Natural killer cell treated with Interleukin-12 subunit alpha and Interleukin-12 subunit beta and Interleukin-15 and Interleukin-18, amount 100 ng/mL, for 72 hours (primary cell): Measurements from ENCODE around the gene KLF16. TPM values are rescaled to one million over a fixed set of nuclear protein-coding genes. Genes with fewer than 3 reads are reported as not detected.
"Not testable (repeated sequence)": the region's sequence is repeated elsewhere in the genome, so short reads cannot be mapped to it uniquely, and the experiment has no call there.

Source experiments
- ATAC-seq, 2 donors: fragments of 150-1000 bp; cut with Tn5 transposase in 1 of 2; sonication (Bioruptor Pico), chemical (Tn5 transposase) in 1 of 2; 2 replicates each; pipeline ENCODE4 v1.10.0; 2021
- DNase-seq: peaks from one replicate; pipeline ENCODE4 v3.0.0; 2022; ENCODE audit warnings: low spot score
- H3K27ac Mint-ChIP-seq, 2 donors: 1 replicate in 1 of 2; 2 replicates in 1 of 2; pipeline ENCODE4 v1.8.0; 2022; ENCODE audit warnings: mixed read lengths in 2 of 2, mild to moderate bottlenecking in 1 of 2, moderate library complexity in 1 of 2
- H3K27me3 Mint-ChIP-seq, 2 donors: 1 replicate in 1 of 2; 2 replicates in 1 of 2; pipeline ENCODE4 v1.8.0; 2022; ENCODE audit warnings: mixed read lengths in 2 of 2
- H3K36me3 Mint-ChIP-seq: one replicate; pipeline ENCODE4 v1.8.0; 2022; ENCODE audit warnings: mixed read lengths
- H3K4me1 Mint-ChIP-seq, 2 donors: 1 replicate in 1 of 2; 2 replicates in 1 of 2; pipeline ENCODE4 v1.8.0; 2022; ENCODE audit warnings: low read depth in 2 of 2, mixed read lengths in 2 of 2, mild to moderate bottlenecking in 1 of 2
- H3K4me3 Mint-ChIP-seq: one replicate; pipeline ENCODE4 v1.8.0; 2022; ENCODE audit warnings: mixed read lengths
- H3K9me3 Mint-ChIP-seq: 2 replicates; pipeline ENCODE4 v1.8.0; 2022; ENCODE audit warnings: mixed read lengths
- total RNA-seq, 2 donors: library from RNA; stranded (reverse); gene quantifications; one replicate each; pipeline ENCODE4 v1.2.3, GENCODE V29; 2022

The KLF16 gene
- total RNA-seq, 2 donors from 2014 or later, result 18.0 to 49.8 TPM

- Mint-ChIP-seq H3K27ac (no peak overlapping the region), H3K9me3 (no peaks in the 10 kb centered on the region), H3K36me3 (no peaks in the 10 kb centered on the region), H3K27me3 (no peaks in the 10 kb centered on the region), H3K4me1 (peaks cover 12 to 21% of the 10 kb centered on the region in 2 donors), H3K4me3 (no peak overlapping the region)
- DNase-seq (no peak), ATAC-seq (no peak)
Observed at GRCh38 chr19:1901940-1902404, 38.6 kb upstream of the KLF16 start.

DNA sequence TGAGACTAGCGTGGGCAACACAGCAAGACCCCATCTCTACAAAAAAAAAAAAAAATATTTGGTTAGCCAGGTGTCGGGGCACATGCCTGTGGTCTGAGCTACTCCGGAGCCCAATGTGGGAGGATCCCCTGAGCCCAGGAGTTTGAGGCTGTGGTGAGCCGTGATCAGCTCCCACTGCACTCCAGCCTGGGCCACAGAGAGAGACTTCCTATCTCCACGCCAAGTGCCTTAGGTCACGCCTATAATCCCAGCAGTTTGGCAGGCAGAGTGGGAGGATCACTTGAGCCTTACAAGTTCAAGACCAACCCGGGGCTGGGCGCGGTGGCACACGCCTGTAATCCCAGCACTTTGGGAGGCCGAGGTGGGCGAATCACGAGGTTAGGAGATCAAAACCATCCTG lies 33.1 kb upstream of the KLF16 start:
- Mint-ChIP-seq H3K27ac (peak overlapping the region; percentile 92 to 95), H3K4me3 (peak overlapping the region; percentile 86), H3K27me3 (no peaks in the 10 kb centered on the region), H3K9me3 (no peaks in the 10 kb centered on the region), H3K4me1 (peaks cover 17 to 21% of the 10 kb centered on the region in 2 donors), H3K36me3 (no peaks in the 10 kb centered on the region)
- DNase-seq, result no peak
- ATAC-seq, result no peak

DNA sequence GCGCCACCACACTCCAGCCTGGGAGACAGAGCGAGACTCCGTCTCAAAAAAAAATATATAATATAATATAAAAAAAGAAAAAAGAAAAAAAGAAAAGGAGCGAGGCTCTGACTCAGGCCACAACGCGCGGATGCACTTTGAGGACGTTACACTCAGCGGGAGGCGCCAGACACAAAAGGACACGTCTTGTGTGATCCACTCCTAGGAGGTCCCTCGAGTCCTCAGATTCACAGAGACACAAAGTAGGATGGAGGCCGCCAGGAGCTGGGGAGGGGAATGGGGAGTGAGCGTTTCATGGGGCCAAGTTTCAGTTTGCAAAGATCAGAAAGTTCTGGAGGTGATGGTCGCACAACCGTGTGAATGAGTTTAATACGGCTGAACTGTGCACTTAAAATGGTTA lies 30.4 kb upstream of the KLF16 start:
- no peaks in the 10 kb centered on the region for H3K27me3 Mint-ChIP-seq

DNA sequence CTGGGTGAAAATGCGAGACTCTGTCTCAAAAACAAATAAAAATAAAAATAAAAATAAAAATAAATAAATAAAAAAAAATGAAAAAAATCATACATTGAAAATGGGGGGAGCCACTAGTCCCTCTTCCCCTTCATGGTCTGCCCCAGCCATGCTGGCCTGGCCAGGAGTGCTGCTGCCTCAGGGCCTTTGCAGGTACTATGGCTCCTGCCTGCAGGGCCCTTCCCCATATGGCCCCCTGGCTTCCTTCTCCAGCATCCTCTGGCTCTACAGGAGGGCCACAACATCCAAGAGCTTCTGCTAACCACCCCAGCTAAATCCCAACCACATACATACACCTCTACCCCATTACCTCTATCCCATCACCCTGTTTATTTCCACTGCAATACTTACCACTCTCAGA lies 26.5 kb upstream of the KLF16 start:
- DNase-seq (no peak), ATAC-seq (no peak)
- H3K27ac Mint-ChIP-seq, result no peak overlapping the region
- no peak overlapping the region for H3K4me3 Mint-ChIP-seq
- no peaks in the 10 kb centered on the region for H3K27me3 Mint-ChIP-seq
- H3K9me3 Mint-ChIP-seq, result no peaks in the 10 kb centered on the region
- H3K36me3 Mint-ChIP-seq, result no peaks in the 10 kb centered on the region
- peaks cover 6 to 8% of the 10 kb centered on the region in 2 donors for H3K4me1 Mint-ChIP-seq

More for the DNA sequence above, 30.4 kb upstream of the KLF16 start:
- no peak for ATAC-seq
- Mint-ChIP-seq H3K36me3 (no peaks in the 10 kb centered on the region), H3K27ac (peak overlapping the region; percentile 69 to 78), H3K4me1 (peaks cover 17 to 21% of the 10 kb centered on the region in 2 donors), H3K4me3 (peak overlapping the region; percentile 44), H3K9me3 (no peaks in the 10 kb centered on the region)
- DNase-seq, result no peak

GRCh38 chr19:1888385-1888784 lies 25.0 kb upstream of the KLF16 start:
- Mint-ChIP-seq H3K4me3 (no peak overlapping the region), H3K9me3 (no peaks in the 10 kb centered on the region), H3K4me1 (peaks cover 14 to 15% of the 10 kb centered on the region in 2 donors), H3K27ac (no peak overlapping the region), H3K27me3 (no peaks in the 10 kb centered on the region), H3K36me3 (peaks cover 7% of the 10 kb centered on the region)
- DNase-seq, result no peak
- no peak for ATAC-seq

DNA sequence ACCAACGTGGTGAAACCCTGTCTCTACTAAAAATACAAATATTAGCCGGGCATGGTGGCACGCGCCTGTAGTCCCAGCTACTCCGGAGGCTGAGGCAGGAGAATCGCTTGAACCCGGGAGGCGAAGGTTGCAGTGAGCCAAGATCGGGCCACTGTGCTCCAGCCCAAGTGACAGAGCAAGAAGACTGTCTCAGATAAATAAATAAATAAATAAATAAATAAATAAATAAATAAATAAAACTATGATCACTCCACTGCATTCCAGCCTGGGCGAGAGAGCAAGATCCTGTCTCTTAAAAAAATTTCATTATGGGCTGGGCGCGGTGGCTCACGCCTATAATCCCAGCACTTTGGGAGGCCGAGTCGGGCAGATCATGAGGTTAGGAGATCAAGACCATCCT lies 23.0 kb upstream of the KLF16 start:
- H3K27ac Mint-ChIP-seq, H3K4me3 Mint-ChIP-seq, DNase-seq, ATAC-seq, H3K9me3 Mint-ChIP-seq, H3K27me3 Mint-ChIP-seq: not testable (repeated sequence)
- Mint-ChIP-seq H3K4me1 (peaks cover 28 to 29% of the 10 kb centered on the region in 2 donors), H3K36me3 (peaks cover 12% of the 10 kb centered on the region)

GRCh38 chr19:1885398-1886119 lies 22.2 kb upstream of the KLF16 start, which contains the start of gene ABHD17A:
TSS of gene ABHD17A (minus strand) at chr19:1885496. CDS start at chr19:1881566, 3,930 bp downstream.
- H3K4me3 Mint-ChIP-seq, result peak within 1 kb of the TSS; percentile 98
- not testable (repeated sequence) for H3K9me3 Mint-ChIP-seq
- peak; percentile 96 for DNase-seq

GRCh38 chr19:1884719-1885334 lies 21.4 kb upstream of the KLF16 start:
- ATAC-seq (no peak), DNase-seq (no peak)
- H3K27me3 Mint-ChIP-seq, result no peaks in the 10 kb centered on the region
- H3K36me3 Mint-ChIP-seq, result peaks cover 12% of the 10 kb centered on the region
- peak overlapping the region; percentile 94 to 100 for H3K27ac Mint-ChIP-seq
- H3K4me1 Mint-ChIP-seq, result peaks cover 28 to 34% of the 10 kb centered on the region in 2 donors
- no peaks in the 10 kb centered on the region for H3K9me3 Mint-ChIP-seq
- peak overlapping the region; percentile 98 for H3K4me3 Mint-ChIP-seq

More at GRCh38 chr19:1885398-1886119, 22.2 kb upstream of the KLF16 start, which contains the start of gene ABHD17A:
- Mint-ChIP-seq H3K27ac (peak within 1 kb of the TSS; percentile 94 to 100), H3K4me1 (peaks cover 28 to 32% of the 10 kb centered on the region in 2 donors), H3K36me3 (peaks cover 12% of the 10 kb centered on the region)
- not testable (repeated sequence) for H3K27me3 Mint-ChIP-seq
- ATAC-seq, result peak; percentile 90 to 95

- Mint-ChIP-seq H3K36me3 (peaks cover 12% of the 10 kb centered on the region), H3K9me3 (no peaks in the 10 kb centered on the region), H3K4me3 (peak overlapping the region; percentile 98), H3K4me1 (peaks cover 28 to 35% of the 10 kb centered on the region in 2 donors), H3K27ac (peak overlapping the region; percentile 94 to 100), H3K27me3 (no peaks in the 10 kb centered on the region)
- DNase-seq (no peak), ATAC-seq (no peak)
Observed at GRCh38 chr19:1884291-1884718, 20.9 kb upstream of the KLF16 start.

DNA sequence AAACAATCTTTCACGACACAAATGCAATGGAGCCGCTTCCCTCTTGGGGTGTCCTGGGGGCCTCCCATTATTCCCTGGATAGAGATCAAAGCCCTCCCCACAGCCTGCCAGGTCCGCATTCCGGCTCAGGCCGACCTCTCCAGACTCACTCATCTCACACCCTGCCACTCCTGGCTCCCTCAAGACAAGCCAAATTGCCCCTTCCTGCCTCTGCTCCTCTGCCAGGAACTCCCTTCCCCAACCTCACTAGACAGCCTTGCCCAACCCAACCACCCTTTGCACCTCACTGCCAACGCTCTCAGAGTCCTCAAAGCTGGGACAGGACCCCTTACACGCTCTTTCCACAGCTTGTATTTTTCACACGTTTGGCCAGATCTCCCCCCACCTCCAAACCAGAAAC lies 20.4 kb upstream of the KLF16 start:
- H3K4me1 Mint-ChIP-seq, result peaks cover 28 to 35% of the 10 kb centered on the region in 2 donors
- ATAC-seq (no peak), DNase-seq (no peak)
- H3K9me3 Mint-ChIP-seq, result no peaks in the 10 kb centered on the region
- no peaks in the 10 kb centered on the region for H3K27me3 Mint-ChIP-seq
- H3K27ac Mint-ChIP-seq, result peak overlapping the region; percentile 94 to 100
- peak overlapping the region; percentile 98 for H3K4me3 Mint-ChIP-seq
- H3K36me3 Mint-ChIP-seq, result peaks cover 12% of the 10 kb centered on the region

DNA sequence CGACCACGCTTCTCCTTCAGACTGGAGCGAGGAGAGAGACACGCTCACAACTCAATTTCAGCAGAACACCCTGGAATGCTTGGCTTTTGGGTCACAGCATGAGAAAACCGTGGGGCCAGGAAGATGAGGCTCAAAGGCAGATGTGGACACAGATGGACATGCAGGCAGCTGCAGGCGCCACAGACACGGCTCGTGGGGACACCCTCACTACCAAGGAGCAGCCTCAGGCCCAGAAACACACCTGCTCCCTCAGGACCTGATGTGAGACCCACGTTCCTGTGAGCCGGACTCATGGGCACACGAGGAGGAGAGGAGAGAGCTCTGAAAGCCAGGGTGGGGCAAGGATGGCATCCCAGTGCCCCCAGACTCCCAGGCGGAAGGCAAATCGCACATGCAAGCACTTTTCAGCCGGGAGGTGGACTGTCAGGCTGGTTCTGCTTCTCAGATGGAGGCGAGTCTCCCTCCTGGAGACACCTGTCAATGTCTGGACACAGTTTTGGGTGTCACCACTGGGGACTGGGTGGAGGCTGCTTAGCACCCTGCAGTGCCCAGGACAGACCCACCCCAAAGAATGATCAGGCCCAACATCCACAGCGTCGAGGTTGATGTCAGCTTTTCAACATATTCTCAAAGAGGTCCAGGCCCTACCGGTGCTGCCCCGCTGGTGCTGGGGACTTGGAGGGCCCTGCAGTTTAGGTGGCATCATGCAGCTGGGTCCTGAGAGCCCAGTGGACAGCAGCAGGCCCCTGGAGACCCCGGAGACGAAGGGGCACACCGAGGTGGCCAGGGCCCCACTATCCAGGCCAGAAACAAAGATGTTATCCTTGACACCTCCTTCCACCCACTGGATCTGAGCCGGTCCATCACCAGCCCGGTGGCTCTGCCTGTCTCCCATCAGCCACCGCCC lies 19.7 kb upstream of the KLF16 start:
- ATAC-seq, result no peak
- no peaks in the 10 kb centered on the region for H3K9me3 Mint-ChIP-seq

DNA sequence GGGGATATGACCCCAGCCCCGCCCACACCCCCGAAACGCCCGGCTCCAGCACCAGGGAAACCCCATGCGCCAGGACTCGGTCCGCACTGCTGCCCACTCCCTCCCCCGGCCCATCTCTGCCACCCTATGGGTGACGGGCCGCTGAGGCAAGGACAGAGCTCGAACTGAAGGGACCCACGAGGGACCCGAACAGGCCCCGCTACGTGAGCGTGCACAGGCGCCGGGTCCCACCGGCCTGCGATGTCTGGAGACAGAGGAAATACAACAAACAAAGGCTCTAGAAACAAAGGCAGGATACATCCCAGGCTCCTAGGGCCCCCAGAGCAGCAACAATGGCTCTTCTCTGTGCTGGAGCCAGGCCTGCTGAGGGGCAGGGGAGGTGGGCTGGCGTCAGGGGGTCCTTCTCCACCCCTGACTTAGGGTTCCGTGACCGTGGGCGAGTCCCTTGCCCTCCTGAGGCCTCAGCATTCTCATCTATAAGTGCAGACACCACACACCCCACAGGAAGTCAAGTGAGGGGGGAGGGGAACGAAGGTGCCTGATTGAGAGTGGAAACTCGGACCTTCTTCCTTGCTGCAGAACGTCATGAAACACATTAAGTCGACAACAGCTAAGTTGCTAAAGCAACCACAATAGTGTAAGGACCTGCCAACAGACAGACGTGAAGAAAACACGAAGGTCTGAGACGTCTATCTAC lies 18.9 kb upstream of the KLF16 start:
- H3K27ac Mint-ChIP-seq, result peak overlapping the region; percentile 94 to 100
- H3K27me3 Mint-ChIP-seq, result no peaks in the 10 kb centered on the region
- peak overlapping the region; percentile 98 for H3K4me3 Mint-ChIP-seq
- DNase-seq (peak; percentile 88), ATAC-seq (peak; percentile 66 to 71)
- peaks cover 12% of the 10 kb centered on the region for H3K36me3 Mint-ChIP-seq
- peaks cover 28 to 39% of the 10 kb centered on the region in 2 donors for H3K4me1 Mint-ChIP-seq
- H3K9me3 Mint-ChIP-seq, result no peaks in the 10 kb centered on the region

More for the DNA sequence above, 19.7 kb upstream of the KLF16 start:
- Mint-ChIP-seq H3K36me3 (peaks cover 12% of the 10 kb centered on the region), H3K27ac (peak overlapping the region; percentile 94 to 100), H3K4me1 (peaks cover 28 to 39% of the 10 kb centered on the region in 2 donors), H3K27me3 (no peaks in the 10 kb centered on the region), H3K4me3 (peak overlapping the region; percentile 98)
- no peak for DNase-seq
